DND-41 (cell line): ENCODE data around the gene KRTAP4-4.

Experiments used
- CTCF ChIP-seq: IDR thresholded peaks from 2 replicates; pipeline ENCODE4 v1.5.1; 2012; ENCODE audit warnings: borderline replicate concordance, low read length, moderate library complexity, mild to moderate bottlenecking; ENCODE audit not compliant: poor library complexity, severe bottlenecking; ENCODE audit errors: extremely low read depth
- EZH2 ChIP-seq: IDR thresholded peaks from 3 replicates; pipeline ENCODE4 v1.6.1; 2012; ENCODE audit warnings: borderline replicate concordance, low read depth, mild to moderate bottlenecking, moderate library complexity, low read length, inconsistent platforms; ENCODE audit not compliant: severe bottlenecking

GRCh38 chr17:41176744-41177387, 16.3 kb upstream of the KRTAP4-4 start:
- no peak for TF ChIP-seq CTCF
- no peak for TF ChIP-seq EZH2
